Left colon (tissue), 2 donors: ENCODE data around the gene PLCB2. TPM values are rescaled to one million over a fixed set of nuclear protein-coding genes. Genes with fewer than 3 reads are reported as not detected.

ENCODE experiments used
- ATAC-seq: fragments of 200-7000 bp; cut with Tn5 transposase; one replicate; pipeline ENCODE4 v1.9.1; 2020; ENCODE audit warnings: mild to moderate bottlenecking, moderate library complexity
- DNase-seq, 2 donors: peaks; one replicate each; pipeline ENCODE4 v3.0.0-alpha.2; 2020
- intact Hi-C, 2 donors: fragments of 100-400 bp; cut with DNase I in 1 of 2; cut with micrococcal nuclease in 1 of 2; formaldehyde crosslinking; loops; one replicate each; pipeline versions ENCODE4 v1.11.2 to v1.14.0; 2022; cut with DNase I, micrococcal nuclease
- total RNA-seq, 2 donors: library from RNA; stranded (reverse); fragmentation: NEBNext Ultra II Directional; extraction: Animal tissue kit (Norgen Biotek cat#: 25700); gene quantifications; one replicate each; pipeline ENCODE4 v1.2.1, GENCODE V29; 2021
- donor health status: DM: no; HTN: no; CAD: no.
- donor health status: DM: yes; HTN: yes; CAD: no.

The PLCB2 gene
- total RNA-seq, 2 donors from 2014 or later = 6.0 to 11.2 TPM

GRCh38 chr15:40329804-40330203 is 22.1 kb upstream of the PLCB2 start:
- DNase-seq (no peak), ATAC-seq (no peak)
- intact Hi-C loops = no loop called here

- no peak for DNase-seq
- intact Hi-C loops = no loop called here
- ATAC-seq = no peak
These were observed 21.0 kb upstream of the PLCB2 start for GRCh38 chr15:40328751-40329150.

GRCh38 chr15:40328176-40328575 is 20.4 kb upstream of the PLCB2 start:
- no peak for ATAC-seq
- intact Hi-C loops = no loop called here
- DNase-seq = no peak

- intact Hi-C loops = no loop called here
- ATAC-seq = no peak
- DNase-seq = peak in 1 of 2 donors; percentile 16
These were observed 19.7 kb upstream of the PLCB2 start for GRCh38 chr15:40327457-40327856.

- ATAC-seq (no peak), DNase-seq (no peak)
- intact Hi-C loops = no loop called here
These were observed 18.0 kb upstream of the PLCB2 start for GRCh38 chr15:40325700-40326099.

GRCh38 chr15:40325188-40325587 is 17.5 kb upstream of the PLCB2 start:
- peak in 1 of 2 donors; percentile 4 for DNase-seq
- no peak for ATAC-seq
- intact Hi-C loops = no loop called here

- DNase-seq = peak in 1 of 2 donors; percentile 62
- intact Hi-C loops = no loop called here
- no peak for ATAC-seq
These were observed 16.5 kb upstream of the PLCB2 start for GRCh38 chr15:40323953-40324937.

- intact Hi-C loops = no loop called here
- DNase-seq (peak; percentile 91 to 93), ATAC-seq (peak; percentile 90)
These were observed 15.7 kb upstream of the PLCB2 start, which contains the start of gene INAFM2 for GRCh38 chr15:40323239-40323952. TSS of gene INAFM2 (plus strand) at chr15:40323692. CDS start at chr15:40324056, 364 bp downstream.

- ATAC-seq (no peak), DNase-seq (peak in 1 of 2 donors; percentile 31)
These were observed 14.9 kb upstream of the PLCB2 start for GRCh38 chr15:40322531-40323238.

GRCh38 chr15:40320931-40321371 is 13.2 kb upstream of the PLCB2 start:
- intact Hi-C loops = no loop called here
- DNase-seq = peak in 1 of 2 donors; percentile 64
- ATAC-seq = peak; percentile 22

More at GRCh38 chr15:40322531-40323238, 14.9 kb upstream of the PLCB2 start:
- intact Hi-C loops = no loop called here

- no peak for DNase-seq
- ATAC-seq = no peak
- intact Hi-C loops = no loop called here
These were observed 12.7 kb upstream of the PLCB2 start for GRCh38 chr15:40320409-40320808.

- DNase-seq (no peak), ATAC-seq (no peak)
- intact Hi-C loops = loop anchor here in 1 of 2 donors (10.0 kb wide), 1 partner anchor 107 kb away; no protein-coding TSS in a partner anchor
These were observed 9.8 kb upstream of the PLCB2 start for GRCh38 chr15:40317580-40317979.

GRCh38 chr15:40316931-40317330 is 9.2 kb upstream of the PLCB2 start:
- ATAC-seq (no peak), DNase-seq (no peak)
- intact Hi-C loops = loop anchor here in 1 of 2 donors (10.0 kb wide), 1 partner anchor 108 kb away; no protein-coding TSS in a partner anchor

GRCh38 chr15:40314723-40315276 is 7.1 kb upstream of the PLCB2 start:
- ATAC-seq = no peak
- DNase-seq = no peak
- intact Hi-C loops = loop anchor here in 1 of 2 donors (10.0 kb wide), 1 partner anchor 110 kb away; no protein-coding TSS in a partner anchor

GRCh38 chr15:40313531-40314398 is 6.0 kb upstream of the PLCB2 start:
- intact Hi-C loops = loop anchor here in 1 of 2 donors (10.0 kb wide), 1 partner anchor 111 kb away; no protein-coding TSS in a partner anchor
- ATAC-seq = peak; percentile 89
- DNase-seq = peak; percentile 83 to 87

GRCh38 chr15:40312370-40313158 is 4.8 kb upstream of the PLCB2 start:
- ATAC-seq (no peak), DNase-seq (no peak)
- intact Hi-C loops = loop anchor here in 1 of 2 donors (10.0 kb wide), 1 partner anchor 112 kb away; no protein-coding TSS in a partner anchor
